Activated T-helper 1 cell treated with Interleukin-2 at 50 U/mL for 16 hours (primary cell): ENCODE results near the gene PSMC2.
"Not testable (repeated sequence)": the region's sequence is repeated elsewhere in the genome, so short reads cannot be mapped to it uniquely, and the experiment has no call there.

Experiments
- DNase-seq: peaks from one replicate; pipeline ENCODE4 v3.0.0-alpha.2; 2020; ENCODE audit warnings: low read depth

PSMC2 gene

GRCh38 chr7:103379270-103379975 is 32.0 kb downstream of the PSMC2 start:
- DNase-seq: no peak

- DNase-seq: no peak
These were observed 33.1 kb downstream of the PSMC2 start for GRCh38 chr7:103380395-103381191.

GRCh38 chr7:103381280-103382031 is 34.0 kb downstream of the PSMC2 start:
- no peak for DNase-seq

- DNase-seq: no peak
These were observed 34.6 kb downstream of the PSMC2 start for GRCh38 chr7:103382032-103382402.

GRCh38 chr7:103387242-103387641 is 39.8 kb downstream of the PSMC2 start:
- DNase-seq: no peak

GRCh38 chr7:103388469-103389140 is 41.2 kb downstream of the PSMC2 start:
- no peak for DNase-seq

GRCh38 chr7:103389263-103389662 is 41.8 kb downstream of the PSMC2 start:
- DNase-seq: no peak

GRCh38 chr7:103391150-103391549 is 43.7 kb downstream of the PSMC2 start:
- DNase-seq: no peak

- DNase-seq: no peak
These were observed 44.5 kb downstream of the PSMC2 start for GRCh38 chr7:103391976-103392375.

GRCh38 chr7:103394566-103394965 is 47.1 kb downstream of the PSMC2 start:
- DNase-seq: no peak

- no peak for DNase-seq
These were observed 47.6 kb downstream of the PSMC2 start for GRCh38 chr7:103395071-103395470.

- no peak for DNase-seq
These were observed 49.0 kb downstream of the PSMC2 start for GRCh38 chr7:103396471-103396870.

- DNase-seq: no peak
These were observed 51.2 kb downstream of the PSMC2 start for GRCh38 chr7:103398483-103399127.

GRCh38 chr7:103399687-103400086 is 52.2 kb downstream of the PSMC2 start:
- not testable (repeated sequence) for DNase-seq

GRCh38 chr7:103405789-103406613 is 58.6 kb downstream of the PSMC2 start:
- not testable (repeated sequence) for DNase-seq

GRCh38 chr7:103412151-103412550 is 64.7 kb downstream of the PSMC2 start:
- no peak for DNase-seq

GRCh38 chr7:103413407-103413806 is 66.0 kb downstream of the PSMC2 start:
- no peak for DNase-seq

- DNase-seq: no peak
These were observed 70.8 kb downstream of the PSMC2 start for GRCh38 chr7:103418241-103418640.
